GM08714 (cell line): Measurements from ENCODE around the gene MAGEB1.

Experiments used
- H3K4me3 ChIP-seq: fragments of 200-500 bp; sonication (Bioruptor generic); 2 replicates; pipeline ENCODE4 v1.5.1; 2014; ENCODE audit warnings: mild to moderate bottlenecking, low read length, inconsistent platforms
- ZNF274 ChIP-seq: IDR thresholded peaks from 2 replicates; pipeline ENCODE4 v1.6.1; 2012; ENCODE audit warnings: mild to moderate bottlenecking, low read depth, low read length

The MAGEB1 gene

DNA sequence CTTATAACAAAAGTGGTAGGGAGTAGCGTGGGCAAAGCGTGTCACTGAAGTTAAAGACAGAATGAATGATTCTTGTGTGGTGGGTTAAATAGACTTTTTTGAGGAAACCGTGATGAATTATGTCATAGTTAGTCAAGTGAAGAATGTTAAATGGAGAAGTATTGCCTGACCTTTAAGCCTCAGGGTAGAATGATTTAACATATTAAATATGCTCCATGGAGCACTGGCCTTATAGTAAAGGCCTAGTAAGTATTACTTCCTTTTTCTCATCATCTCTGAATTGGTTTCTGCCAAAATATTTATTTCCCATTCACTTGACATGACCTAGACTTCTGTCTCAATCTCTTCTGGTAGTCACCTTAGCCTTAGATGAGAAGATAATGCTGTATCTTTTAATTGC, 23.7 kb downstream of the MAGEB1 start:
- H3K4me3 ChIP-seq: no peak overlapping the region

DNA sequence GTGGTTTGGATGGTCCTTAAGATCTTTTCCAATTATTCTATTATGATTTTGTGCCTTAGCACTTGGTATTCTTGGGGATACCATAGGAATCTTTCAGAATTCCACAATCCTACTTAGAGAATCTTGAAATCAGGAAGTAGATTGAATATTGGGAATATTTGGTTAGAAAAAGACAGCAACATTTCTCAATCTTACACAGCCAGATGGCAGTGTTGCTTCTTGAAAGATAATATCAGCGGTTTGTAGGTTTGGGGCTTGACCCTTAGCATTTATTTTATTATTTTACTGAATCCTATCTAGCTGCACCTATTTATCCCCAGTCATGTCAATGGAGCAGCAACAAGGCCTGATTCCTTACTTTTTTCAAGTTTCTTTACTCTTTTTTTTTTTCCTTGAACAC, 28.6 kb downstream of the MAGEB1 start:
- no peak overlapping the region for H3K4me3 ChIP-seq
- TF ChIP-seq ZNF274: no peak

More for the DNA sequence above, 23.7 kb downstream of the MAGEB1 start:
- no peak for TF ChIP-seq ZNF274

DNA sequence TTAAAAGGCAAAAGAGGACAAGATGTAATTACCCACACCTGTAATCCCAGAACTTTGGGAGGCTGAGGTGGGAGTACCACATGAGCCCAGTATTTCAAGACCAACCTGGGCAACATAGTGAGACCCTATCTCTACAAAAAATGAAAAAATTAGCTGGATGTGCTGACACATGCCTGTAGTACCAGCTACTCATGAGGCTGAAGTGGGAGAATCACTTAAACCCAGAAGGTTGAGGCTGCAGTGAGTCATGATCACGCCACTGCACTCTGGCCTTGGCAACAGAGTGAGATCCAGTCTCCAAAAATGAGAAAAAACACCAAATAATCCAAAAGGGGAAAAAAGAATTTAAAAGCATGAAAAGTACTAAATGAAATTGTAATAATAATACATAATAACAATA, 31.4 kb downstream of the MAGEB1 start:
- H3K4me3 ChIP-seq: no peak overlapping the region
- TF ChIP-seq ZNF274: no peak

GRCh38 chrX:30280428-30280827, 33.5 kb downstream of the MAGEB1 start:
- H3K4me3 ChIP-seq: no peak overlapping the region
- TF ChIP-seq ZNF274: no peak

GRCh38 chrX:30282527-30282926, 35.6 kb downstream of the MAGEB1 start:
- no peak for TF ChIP-seq ZNF274

DNA sequence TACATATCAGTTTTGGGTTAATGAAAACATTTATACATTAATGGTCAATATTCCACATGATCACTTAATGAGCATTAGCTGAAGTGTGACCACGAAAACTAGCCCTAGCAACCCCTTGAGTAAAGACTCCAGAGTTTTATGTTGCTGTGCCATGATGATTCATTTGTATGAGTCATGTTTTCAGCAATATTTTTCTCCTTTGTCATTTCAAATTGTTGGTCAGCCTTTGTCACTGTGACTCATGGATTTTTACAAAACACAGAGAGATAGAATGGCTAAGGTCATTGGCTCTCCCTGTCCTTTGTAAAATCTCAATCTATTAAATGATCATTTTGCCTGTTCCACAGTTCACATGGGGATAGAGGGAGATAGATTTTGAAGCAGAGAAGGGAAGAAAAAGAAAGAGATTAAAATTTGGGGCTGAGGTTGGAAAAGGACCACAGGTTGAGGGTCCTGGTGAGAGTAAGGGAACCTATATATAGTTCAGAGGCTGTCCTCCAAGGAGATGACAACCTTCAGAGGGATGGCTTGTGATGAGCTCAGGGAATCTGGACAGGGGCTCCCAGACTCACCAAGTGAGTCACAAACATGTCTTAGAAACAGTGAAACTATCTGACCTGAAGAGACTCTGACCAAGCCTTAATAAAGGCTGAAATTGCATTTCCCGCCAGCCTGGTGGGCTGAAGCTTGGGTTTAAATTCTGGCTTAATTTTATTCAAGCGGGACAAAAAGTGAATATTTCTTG, 36.7 kb downstream of the MAGEB1 start:
- TF ChIP-seq ZNF274: no peak
- H3K4me3 ChIP-seq: no peak overlapping the region

More at GRCh38 chrX:30282527-30282926, 35.6 kb downstream of the MAGEB1 start:
- H3K4me3 ChIP-seq: no peak overlapping the region

DNA sequence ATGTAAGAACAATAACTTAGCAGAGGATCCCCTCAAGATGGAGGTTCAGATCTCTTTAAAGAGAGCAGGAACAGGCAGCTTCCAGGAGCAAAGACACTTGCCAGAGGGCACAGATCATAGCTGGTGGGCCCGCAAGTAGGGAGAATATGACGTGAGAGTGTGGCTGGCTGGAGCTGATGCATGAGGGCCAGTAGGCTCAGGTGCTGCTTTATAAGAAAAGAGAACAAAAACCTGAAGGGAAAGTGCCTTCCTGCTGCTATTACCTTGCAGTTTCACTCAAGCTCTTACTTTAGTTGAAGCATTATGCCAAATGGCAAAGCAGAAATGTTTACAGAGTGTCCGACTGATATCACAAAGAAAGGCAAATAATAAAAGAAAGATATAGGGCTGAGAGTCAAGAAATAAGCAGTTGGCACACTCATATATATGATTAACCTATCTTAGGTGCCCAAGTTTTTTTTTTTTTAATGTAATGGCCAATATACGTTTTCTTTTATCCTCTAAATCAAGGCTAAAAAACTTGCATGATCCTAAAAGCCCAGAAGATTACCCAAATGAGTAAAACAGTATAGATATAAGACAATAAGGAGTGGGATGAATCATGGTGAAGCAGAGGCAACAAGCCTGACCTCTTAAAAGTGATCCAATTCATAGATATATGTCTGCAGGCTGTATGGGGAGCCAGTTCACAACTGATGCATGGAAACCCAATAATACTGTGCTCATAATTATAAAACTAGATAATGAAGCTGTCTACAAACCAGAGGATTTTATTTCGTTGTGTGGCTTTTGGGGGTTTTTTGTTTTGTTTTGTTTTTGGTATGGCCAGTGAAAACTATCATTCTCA, 49.7 kb downstream of the MAGEB1 start:
- no peak overlapping the region for H3K4me3 ChIP-seq
- no peak for TF ChIP-seq ZNF274

- no peak overlapping the region for H3K4me3 ChIP-seq
- no peak for TF ChIP-seq ZNF274
These were observed 54.3 kb downstream of the MAGEB1 start for GRCh38 chrX:30301208-30301607.
